HG02852 (cell line): Measurements from ENCODE around the gene PVALEF.

Source experiments
- ATAC-seq: cut with Tn5 transposase; IDR thresholded peaks from one replicate; pipeline ENCODE4 v1.9.1; 2021; ENCODE audit warnings: mild to moderate bottlenecking, moderate library complexity; ENCODE audit not compliant: unreplicated experiment

PVALEF gene

GRCh38 chr17:81194941-81195901 is 29.9 kb downstream of the PVALEF start:
- no peak for ATAC-seq

GRCh38 chr17:81195941-81196495 is 30.7 kb downstream of the PVALEF start:
- no peak for ATAC-seq

- no peak for ATAC-seq
These were observed 31.4 kb downstream of the PVALEF start for GRCh38 chr17:81196505-81197408.

GRCh38 chr17:81197409-81197795 is 32.1 kb downstream of the PVALEF start:
- no peak for ATAC-seq

GRCh38 chr17:81197831-81198490 is 32.7 kb downstream of the PVALEF start:
- no peak for ATAC-seq

GRCh38 chr17:81198826-81199481 is 33.6 kb downstream of the PVALEF start:
- no peak for ATAC-seq

- ATAC-seq, result no peak
These were observed 34.1 kb downstream of the PVALEF start for GRCh38 chr17:81199482-81199830.

GRCh38 chr17:81200201-81200600 is 34.9 kb downstream of the PVALEF start:
- ATAC-seq, result no peak

- no peak for ATAC-seq
These were observed 35.6 kb downstream of the PVALEF start for GRCh38 chr17:81200695-81201580.

GRCh38 chr17:81202318-81202717 is 37.0 kb downstream of the PVALEF start:
- ATAC-seq, result no peak

- no peak for ATAC-seq
These were observed 37.8 kb downstream of the PVALEF start for GRCh38 chr17:81203136-81203535.

GRCh38 chr17:81204578-81204977 is 39.3 kb downstream of the PVALEF start:
- no peak for ATAC-seq

GRCh38 chr17:81206166-81206565 is 40.9 kb downstream of the PVALEF start:
- ATAC-seq, result no peak

- ATAC-seq, result no peak
These were observed 41.4 kb downstream of the PVALEF start for GRCh38 chr17:81206657-81207056.

- ATAC-seq, result no peak
These were observed 42.6 kb downstream of the PVALEF start for GRCh38 chr17:81207610-81208581.

- no peak for ATAC-seq
These were observed 43.3 kb downstream of the PVALEF start for GRCh38 chr17:81208651-81209050.

GRCh38 chr17:81209141-81209540 is 43.8 kb downstream of the PVALEF start:
- no peak for ATAC-seq

GRCh38 chr17:81210466-81210865 is 45.2 kb downstream of the PVALEF start:
- no peak for ATAC-seq
